Endothelial cell of umbilical vein (primary cell): ENCODE results near the gene CARNS1.
"Not testable (repeated sequence)": the region's sequence is repeated elsewhere in the genome, so short reads cannot be mapped to it uniquely, and the experiment has no call there.

ENCODE experiments used
- EZH2 ChIP-seq: IDR thresholded peaks from 2 replicates; pipeline ENCODE4 v1.6.1; 2012; ENCODE audit warnings: borderline replicate concordance, low read depth, mild to moderate bottlenecking, moderate library complexity, low read length, inconsistent platforms; ENCODE audit not compliant: severe bottlenecking
- POLR2A ChIP-seq: IDR thresholded peaks from 2 replicates; pipeline ENCODE4 v1.6.1; 2012; ENCODE audit warnings: low read depth, mild to moderate bottlenecking, control low read depth, low read length
- POLR2AphosphoS5 ChIP-seq: IDR thresholded peaks from 2 replicates; pipeline ENCODE4 v1.6.1; 2012; ENCODE audit warnings: low read depth, mild to moderate bottlenecking, control low read depth, low read length, moderate library complexity; ENCODE audit not compliant: insufficient read depth
- TF ChIP-seq, protein P1 (sequence below), 2 donors: IDR thresholded peaks; 1 replicate in 1 of 2; 2 replicates in 1 of 2; pipeline ENCODE4 v1.5.1; 2011; ENCODE audit warnings: low read length in 2 of 2, mild to moderate bottlenecking in 2 of 2, moderate library complexity in 2 of 2, control low read depth in 1 of 2, inconsistent platforms in 1 of 2, low read depth in 1 of 2; ENCODE audit not compliant: insufficient read depth in 1 of 2; ENCODE audit errors: extremely low read depth in 1 of 2
- TF ChIP-seq, protein P2 (sequence below): IDR thresholded peaks from 2 replicates; pipeline ENCODE4 v1.6.1; 2011; ENCODE audit not compliant: insufficient read depth, insufficient read length

DNA sequence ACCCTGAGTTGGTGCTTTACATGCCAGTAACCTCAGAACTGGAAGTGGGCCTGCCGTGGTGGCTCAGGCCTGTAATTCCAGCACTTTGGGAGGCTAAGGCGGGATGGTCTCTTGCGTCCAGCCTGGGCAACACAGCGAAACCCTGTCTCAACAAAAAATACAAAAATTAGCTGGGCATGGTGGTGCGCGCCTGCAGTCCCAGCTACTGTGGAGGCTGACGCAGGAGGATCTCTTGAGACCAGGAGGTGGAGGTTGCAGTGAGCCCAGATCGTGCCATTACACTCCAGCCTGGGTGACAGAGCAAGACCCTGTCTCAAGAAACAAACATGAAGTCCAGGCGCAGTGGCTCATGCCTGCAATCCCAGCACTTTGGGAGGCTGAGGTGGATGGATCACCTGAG is 12.4 kb upstream of the CARNS1 start:
- TF ChIP-seq, protein P1, sequence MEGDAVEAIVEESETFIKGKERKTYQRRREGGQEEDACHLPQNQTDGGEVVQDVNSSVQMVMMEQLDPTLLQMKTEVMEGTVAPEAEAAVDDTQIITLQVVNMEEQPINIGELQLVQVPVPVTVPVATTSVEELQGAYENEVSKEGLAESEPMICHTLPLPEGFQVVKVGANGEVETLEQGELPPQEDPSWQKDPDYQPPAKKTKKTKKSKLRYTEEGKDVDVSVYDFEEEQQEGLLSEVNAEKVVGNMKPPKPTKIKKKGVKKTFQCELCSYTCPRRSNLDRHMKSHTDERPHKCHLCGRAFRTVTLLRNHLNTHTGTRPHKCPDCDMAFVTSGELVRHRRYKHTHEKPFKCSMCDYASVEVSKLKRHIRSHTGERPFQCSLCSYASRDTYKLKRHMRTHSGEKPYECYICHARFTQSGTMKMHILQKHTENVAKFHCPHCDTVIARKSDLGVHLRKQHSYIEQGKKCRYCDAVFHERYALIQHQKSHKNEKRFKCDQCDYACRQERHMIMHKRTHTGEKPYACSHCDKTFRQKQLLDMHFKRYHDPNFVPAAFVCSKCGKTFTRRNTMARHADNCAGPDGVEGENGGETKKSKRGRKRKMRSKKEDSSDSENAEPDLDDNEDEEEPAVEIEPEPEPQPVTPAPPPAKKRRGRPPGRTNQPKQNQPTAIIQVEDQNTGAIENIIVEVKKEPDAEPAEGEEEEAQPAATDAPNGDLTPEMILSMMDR (IDR thresholded peaks at IDR 0.05; ENCODE audit: extremely low read depth in 1 of 2, insufficient read depth in 1 of 2, low read depth in 1 of 2, low read length in 2 of 2): not testable (repeated sequence)
- not testable (repeated sequence) for TF ChIP-seq POLR2AphosphoS5, POLR2A, EZH2
- TF ChIP-seq, protein P2, sequence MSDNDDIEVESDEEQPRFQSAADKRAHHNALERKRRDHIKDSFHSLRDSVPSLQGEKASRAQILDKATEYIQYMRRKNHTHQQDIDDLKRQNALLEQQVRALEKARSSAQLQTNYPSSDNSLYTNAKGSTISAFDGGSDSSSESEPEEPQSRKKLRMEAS: not testable (repeated sequence)
